Activated naive CD8-positive, alpha-beta T cell treated with anti-CD3 and anti-CD28 coated beads, Interleukin-2, amount 50 U/mL, for 16 hours (primary cell): ENCODE results near the gene TRIM13.
A peak's percentile ranks its signal among the peaks of the same experiment; 100 is the strongest.

Experiments
- DNase-seq: peaks from one replicate; pipeline ENCODE4 v3.0.0-alpha.2; 2020; ENCODE audit warnings: low read depth, low spot score

The TRIM13 gene

DNA sequence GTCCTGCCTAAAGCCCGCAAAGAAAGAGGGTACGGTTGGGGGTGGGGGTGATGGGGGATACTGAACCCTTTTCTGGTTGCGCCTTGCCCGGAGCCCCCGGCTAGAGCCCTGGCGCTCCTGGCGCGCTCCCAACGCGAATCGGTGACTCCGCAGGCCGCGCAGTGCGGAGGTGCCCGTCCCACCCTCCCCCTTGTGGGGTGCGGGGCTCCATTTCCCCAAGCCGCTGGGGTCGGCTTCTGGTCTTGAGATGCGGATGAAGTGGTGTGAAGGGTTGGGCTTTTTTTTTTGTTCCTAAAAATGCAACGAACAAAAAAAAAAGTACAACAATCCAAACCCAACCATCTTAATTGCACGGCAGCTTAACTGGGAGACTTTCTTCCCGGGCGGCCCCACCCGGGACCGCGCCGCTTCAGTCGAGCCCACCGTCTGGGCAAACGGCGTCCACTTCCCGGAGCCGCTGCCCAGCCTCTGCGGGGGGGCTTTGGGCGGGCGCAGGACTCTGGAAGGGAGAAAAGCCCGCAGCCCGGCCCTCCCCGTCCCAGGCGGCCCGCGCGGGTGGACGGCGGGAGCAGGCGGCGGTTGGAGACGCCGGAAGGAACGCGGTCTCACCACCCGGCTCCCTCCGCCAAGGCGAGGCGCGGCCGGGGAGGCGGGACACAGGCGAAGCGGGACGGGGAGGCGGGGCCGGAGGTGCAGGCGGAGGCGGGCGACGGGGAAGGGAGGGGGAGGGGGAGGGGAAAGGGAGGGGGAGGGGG is 504 bp upstream of the TRIM13 start:
- peak; percentile 66 for DNase-seq

DNA sequence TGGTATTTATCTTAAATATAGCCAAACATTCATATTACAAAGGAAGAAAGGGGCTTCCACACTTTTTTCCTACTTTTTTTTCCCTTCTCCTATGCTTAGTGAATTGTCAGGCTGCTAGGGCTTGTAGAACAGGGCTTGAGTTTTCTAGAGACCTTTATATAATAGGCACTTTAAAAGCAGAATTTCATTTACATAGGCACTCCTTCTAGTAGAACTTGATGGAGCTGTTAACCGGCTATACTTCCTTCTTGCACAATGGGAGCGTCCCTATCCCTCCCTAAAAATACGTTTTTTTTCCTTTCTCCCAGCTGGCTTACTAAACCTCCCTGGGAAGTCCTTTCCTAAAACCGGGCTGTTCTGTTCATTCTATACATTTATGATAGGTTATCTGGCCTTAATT is 1.1 kb downstream of the TRIM13 start:
- no peak for DNase-seq

DNA sequence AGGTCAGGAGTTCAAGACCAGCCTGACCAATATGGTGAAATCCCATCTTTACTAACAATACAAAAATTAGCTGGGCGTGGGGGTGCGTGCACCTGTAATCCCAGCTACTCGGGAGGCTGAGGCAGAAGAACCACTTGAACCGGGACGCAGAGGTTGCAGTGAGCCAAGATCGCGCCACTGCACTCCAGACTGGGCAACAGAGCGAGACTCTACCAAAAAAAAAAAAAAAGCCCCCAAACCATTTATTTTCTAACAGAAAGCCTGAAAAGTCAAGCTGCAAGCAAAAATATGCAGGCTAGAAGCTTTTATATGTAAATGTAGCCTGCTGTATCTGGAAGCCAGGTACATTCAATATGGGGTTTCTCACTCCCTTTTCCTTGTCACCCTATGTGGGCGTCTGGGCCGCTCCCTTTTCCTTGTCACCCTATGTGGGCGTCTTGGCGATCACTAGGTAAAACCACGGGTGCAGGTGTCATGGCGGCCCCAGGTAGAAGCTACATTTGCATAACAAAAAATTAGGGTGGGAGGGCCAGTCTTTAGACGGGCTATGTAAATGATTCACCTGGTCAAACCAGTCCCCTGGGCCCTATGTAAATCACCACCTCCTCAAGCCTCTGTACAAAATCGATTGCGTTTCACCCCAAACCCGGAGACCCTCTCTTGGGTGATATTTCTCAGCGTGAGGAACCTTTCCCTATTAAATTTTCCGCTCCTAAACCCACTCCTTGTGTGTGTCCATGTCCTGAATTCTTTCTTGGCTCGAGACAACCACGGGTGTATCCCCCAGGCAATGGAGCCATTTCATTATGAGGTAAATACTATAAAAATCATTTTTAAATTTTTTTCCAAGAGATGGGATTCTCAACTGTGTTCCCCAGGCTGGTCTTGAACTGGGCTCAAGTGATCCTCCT is 2.1 kb downstream of the TRIM13 start:
- DNase-seq = no peak

DNA sequence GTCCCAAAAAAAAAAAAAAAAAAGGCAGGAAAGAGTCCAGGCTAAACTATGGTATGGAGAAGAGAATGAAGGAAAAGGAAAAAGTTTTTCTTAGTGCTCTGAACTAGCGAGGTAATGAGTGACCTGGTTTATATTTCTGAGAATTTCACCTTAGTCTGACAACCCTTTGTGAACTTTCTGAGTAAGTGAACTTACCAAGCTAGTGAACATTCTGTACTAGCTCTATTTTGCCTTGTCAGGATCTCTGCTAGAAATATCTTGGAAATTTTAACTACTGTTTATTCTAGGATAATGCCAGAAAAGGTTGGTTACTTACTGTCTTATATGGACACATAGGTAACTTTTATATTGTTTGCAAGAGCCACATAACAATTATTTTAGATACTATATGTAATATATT is 4.4 kb downstream of the TRIM13 start:
- no peak for DNase-seq

DNA sequence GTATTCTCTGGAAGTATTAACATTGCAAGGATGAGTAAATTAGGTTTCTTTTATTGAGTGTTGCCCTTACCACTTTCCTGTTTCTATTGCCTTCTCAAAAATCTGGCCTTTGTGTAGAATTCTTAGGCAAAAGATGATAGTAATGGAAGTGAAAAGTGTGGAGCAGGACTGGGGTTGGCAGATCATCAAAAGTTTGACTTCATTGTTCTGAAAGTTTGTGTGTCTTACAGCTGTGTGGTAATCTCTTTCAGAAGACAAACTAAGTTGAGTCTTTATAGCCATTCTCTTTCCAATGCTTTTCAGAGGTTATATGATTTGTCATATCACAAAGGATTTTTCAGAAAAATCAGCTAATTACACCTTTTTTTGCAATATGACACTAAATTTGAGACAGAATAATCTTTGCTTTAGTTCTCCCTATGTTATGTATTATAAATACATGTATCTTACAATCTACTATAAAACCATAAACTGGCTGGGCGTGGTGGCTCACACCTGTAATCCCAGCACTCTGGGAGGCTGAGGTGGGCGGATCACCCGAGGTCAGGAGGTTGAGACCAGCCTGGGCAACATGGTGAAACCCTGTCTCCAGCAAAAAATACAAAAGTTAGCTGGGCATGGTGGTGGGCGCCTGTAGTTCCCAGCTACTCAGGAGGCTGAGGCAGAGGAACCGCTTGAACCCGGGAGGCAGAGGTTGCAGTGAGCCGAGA is 9.7 kb downstream of the TRIM13 start:
- no peak for DNase-seq

DNA sequence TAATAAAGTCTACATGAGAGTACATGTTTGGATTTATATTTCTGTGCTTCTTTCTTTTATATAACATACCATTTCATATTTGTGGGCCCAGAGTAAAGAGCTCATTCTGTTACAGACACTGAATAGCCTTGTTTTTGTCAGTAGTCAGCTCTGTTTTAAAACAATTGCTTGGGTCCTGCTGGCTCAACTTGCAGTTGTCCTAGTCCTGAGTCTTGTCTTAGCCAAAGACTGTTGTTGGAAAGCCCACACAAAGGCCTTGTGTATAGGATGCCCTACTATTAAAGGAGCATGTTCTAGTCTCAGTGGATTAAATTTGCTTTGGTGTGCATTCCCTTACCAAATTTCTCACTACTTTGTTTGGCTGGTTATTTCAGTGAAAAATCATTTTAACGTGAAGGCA is 14.6 kb downstream of the TRIM13 start:
- DNase-seq = no peak

DNA sequence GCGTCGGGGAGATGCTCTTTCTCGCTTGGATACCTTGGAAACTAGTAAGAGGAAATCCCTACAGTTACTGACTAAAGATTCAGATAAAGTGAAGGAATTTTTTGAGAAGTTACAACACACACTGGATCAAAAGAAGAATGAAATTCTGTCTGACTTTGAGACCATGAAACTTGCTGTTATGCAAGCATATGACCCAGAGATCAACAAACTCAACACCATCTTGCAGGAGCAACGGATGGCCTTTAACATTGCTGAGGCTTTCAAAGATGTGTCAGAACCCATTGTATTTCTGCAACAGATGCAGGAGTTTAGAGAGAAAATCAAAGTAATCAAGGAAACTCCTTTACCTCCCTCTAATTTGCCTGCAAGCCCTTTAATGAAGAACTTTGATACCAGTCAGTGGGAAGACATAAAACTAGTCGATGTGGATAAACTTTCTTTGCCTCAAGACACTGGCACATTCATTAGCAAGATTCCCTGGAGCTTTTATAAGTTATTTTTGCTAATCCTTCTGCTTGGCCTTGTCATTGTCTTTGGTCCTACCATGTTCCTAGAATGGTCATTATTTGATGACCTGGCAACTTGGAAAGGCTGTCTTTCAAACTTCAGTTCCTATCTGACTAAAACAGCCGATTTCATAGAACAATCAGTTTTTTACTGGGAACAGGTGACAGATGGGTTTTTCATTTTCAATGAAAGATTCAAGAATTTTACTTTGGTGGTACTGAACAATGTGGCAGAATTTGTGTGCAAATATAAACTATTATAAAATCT is 15.7 kb downstream of the TRIM13 start:
- DNase-seq = no peak

DNA sequence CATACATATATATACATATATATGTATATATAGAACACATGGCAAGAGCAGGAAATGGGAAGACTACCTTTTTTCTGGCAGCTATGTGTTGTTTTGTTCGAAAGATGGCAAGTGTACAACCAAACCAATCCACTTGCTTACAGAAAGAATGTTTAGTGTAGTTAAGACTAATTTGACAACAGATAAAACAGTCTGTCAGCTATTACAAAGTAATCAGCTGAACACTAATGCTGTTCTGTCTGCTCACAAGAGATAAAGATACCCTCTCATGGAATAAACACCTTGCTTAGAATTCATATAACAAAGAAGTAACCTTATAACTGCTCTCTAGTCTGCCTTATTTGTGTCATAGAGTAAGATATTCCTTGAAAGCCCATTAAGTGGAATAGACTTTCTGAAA is 17.5 kb downstream of the TRIM13 start:
- no peak for DNase-seq

DNA sequence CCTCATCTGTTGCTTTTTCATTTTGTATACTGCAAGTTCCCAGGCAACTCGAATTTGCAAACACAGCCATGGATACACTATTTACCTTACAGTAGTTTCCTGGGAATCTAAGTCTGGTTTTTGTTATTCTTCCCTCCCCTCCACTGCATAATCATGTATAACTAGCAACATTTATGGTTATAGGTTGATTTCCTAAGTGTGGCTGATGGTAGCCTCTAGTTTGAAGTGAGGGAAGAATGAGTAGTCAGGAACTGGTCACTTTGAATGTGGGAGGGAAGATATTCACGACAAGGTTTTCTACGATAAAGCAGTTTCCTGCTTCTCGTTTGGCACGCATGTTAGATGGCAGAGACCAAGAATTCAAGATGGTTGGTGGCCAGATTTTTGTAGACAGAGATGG is 18.4 kb downstream of the TRIM13 start, which contains the start of gene KCNRG:
Gene KCNRG (plus strand): TSS at position 187 of the 400 bp plus-strand sequence. CDS start 50 bp downstream, at position 237.
- no peak for DNase-seq

DNA sequence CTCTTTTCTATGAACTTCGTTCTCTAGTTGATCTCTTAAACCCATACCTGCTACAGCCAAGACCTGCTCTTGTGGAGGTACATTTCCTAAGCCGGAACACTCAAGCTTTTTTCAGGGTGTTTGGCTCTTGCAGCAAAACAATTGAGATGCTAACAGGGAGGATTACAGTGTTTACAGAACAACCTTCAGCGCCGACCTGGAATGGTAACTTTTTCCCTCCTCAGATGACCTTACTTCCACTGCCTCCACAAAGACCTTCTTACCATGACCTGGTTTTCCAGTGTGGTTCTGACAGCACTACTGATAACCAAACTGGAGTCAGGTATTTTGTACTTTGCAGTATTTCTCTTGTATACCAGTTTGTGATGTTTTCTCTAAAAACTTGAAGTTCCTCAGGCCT is 18.9 kb downstream of the TRIM13 start:
- no peak for DNase-seq

DNA sequence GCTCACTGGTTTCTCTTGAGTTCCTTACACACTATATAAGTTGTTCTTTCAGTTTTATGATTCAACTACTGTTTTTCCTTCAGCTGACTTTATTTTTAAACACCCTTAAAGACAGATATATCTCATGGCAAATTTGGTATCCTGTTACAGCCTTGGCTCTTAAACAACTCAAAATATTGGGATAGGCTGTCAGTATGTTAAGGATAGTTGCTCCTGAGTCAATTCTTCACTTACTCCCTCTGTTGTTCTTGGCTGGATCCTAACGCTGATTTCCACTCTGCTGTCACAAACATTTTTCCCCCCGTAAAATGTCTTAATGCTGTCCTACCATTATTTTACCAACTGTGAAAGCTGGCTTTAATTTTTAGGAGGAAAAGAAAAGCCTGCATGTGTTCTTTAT is 19.6 kb downstream of the TRIM13 start:
- no peak for DNase-seq

DNA sequence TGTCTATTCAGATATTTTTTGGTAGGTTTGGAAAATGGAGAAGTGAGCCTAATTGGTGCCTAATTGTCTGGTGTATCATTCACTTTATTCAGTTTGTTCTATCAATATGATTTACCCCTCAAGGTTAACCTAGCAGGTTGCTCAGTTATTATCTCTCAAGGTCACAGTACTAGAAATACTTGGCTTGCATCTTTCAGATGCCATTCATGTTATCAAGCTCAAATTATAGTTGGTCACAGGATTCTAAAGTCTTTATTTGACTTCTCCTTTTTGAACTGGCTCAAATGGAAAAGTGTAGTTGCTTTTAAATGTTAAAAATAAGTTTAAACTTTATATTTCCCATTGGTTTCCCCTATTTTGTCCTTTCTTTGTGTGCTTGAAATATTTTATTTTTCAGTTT is 21.0 kb downstream of the TRIM13 start:
- DNase-seq = no peak

DNA sequence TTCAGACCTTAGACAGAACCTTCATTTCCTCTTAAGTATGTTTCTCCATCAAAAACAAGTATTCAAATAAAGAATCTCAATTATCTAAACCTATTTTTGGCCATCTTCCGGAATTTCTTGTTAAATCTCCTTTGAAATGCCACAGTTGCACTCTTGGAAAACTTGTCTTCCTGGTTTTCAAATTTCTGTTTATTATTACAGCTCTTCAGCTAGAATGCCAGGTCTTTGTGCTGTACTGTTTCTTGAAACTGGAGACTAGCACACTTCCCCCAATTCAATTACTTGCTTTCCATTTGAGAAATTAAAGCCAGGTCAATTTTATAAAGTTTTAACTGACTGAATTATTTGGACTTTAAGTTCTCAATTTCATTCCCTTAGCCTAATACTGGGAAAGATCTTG is 28.6 kb downstream of the TRIM13 start:
- DNase-seq = no peak

DNA sequence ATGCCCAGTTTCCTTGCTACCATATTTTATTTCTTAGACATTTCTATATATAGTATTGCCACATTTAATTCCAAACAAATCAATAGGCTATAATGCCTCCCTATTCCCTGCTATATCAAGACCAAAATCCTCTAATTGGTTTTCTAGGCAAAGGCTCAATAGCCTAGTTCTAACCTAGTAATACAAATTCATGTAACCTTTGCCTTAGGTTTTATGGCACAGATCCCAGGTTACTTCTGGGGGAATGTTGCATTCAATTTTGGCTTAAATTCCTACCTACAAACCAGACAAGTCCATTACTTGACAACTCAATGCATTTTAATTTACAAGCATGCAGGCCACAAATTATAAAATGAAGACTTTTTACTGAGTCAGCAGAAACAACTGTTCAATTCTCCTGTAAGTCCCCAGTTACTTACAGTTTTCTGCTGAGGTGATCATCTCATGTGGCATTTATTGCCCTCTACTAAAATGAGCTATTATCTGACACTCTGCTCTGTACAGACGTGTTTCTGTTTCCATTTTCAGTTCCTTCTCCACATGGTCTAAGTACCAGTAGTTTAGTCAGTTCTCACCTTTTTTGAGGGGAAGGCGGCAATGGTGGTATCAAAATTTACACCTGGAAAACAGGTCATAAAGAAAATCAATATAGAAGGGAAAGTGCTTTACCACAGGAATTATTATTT is 30.1 kb downstream of the TRIM13 start:
- DNase-seq = no peak

DNA sequence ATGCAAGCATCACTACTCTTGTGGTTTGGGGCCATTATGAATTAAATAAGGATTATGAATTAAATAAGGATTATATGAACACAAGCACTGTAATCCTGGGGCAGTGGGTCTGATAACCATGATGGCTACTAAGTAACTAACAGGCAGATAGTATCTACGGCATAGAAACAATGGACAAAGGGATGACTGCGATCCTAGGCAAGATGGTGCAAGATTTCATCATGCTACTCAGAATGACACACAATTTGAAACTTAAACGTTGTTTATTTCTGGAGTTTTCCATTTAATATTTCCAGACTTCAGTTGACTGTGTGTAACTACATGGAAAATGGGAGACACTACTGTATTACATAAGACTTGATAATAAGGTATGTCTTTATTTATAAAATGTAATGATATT is 33.5 kb downstream of the TRIM13 start:
- DNase-seq = no peak

DNA sequence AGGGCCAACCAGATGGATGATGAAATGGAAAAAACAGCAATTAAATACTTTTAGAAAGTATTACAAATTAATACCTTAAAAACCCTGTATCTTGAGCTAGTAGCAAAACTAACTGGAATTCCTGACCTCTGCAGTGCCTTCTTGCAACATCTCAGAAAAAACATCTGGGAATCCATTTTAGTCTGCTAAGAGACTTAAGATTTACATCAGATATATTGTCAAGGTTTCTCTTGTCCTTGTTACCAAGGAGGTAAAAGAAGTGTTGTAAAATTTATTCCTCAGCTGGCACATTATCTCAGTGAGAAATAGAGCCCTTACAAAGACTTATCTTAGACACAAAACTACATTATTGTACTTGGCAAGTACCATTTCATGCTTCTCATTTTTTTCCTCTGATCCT is 36.9 kb downstream of the TRIM13 start:
- DNase-seq = no peak

DNA sequence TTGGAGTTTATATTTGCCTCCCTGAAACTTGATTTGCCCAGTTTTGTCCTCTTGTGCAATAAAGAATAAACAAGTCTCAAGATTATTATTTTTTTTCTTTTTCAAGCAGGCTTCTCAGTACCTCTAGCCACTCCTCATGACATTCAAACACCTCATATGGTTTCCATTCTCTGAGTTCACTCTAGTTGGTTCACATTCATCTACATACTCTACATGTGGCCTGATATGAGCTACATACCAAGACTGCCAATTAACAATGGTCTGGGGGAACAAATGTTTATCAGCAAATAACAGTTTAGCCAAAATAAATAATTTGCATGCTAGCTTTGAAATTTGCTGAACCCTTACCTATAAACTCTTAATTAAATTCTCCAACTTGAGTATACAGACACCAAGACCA is 40.9 kb downstream of the TRIM13 start:
- no peak for DNase-seq

DNA sequence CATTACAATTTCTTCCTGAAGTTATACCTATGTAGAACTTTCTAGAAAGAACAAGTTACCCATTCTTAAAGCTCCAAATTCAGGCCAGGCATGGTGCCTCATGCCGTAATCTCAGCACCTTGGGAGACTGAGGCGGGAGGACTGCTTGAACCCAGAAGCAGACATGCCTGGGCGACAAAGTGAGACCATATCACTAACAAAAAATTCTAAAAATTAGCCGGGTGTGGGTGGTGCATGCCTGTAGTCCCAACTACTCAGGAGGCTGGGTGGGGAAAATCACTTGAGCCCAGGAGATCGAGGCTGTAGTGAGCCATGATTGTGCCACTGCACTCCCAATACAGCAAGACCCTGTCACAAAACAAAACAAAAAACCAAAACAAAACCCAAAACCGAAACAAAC is 41.4 kb downstream of the TRIM13 start:
- DNase-seq = no peak

DNA sequence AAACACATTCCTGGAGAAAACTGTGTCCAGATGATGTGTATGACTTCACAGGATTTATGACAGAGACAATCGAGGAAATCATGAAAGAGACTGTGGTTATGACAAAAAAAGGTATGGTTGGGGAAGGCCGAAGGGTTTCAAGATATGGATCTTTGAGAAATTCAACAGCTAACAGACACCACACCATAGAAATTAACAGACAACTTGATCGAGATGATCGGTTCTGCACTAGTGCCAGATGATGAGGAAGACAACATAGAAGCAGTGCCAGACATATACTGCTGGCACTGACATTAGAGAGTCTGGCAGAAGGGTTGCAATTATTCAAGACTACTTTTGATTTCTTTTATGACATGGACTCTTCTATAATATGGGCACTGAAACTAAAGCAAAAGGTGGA is 55.6 kb downstream of the TRIM13 start:
- no peak for DNase-seq

DNA sequence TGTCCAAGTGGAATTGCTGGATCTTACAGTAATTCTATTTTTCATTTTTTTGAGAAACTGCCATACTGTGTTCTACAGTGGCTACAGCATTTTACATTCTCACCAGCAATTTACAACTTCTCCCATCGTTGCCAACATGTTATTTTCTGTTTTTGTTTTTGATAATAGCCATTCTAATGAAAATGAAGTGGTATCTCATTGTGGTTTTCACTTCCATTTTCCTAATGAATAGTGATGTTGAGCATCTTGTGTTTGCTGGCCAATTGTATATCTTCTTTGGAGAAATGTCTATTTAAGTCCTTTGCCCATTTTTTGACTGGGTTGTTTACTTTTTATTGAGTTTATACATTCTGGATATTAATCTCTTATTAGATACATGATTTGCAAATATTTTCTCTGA is 57.0 kb downstream of the TRIM13 start:
- no peak for DNase-seq

DNA sequence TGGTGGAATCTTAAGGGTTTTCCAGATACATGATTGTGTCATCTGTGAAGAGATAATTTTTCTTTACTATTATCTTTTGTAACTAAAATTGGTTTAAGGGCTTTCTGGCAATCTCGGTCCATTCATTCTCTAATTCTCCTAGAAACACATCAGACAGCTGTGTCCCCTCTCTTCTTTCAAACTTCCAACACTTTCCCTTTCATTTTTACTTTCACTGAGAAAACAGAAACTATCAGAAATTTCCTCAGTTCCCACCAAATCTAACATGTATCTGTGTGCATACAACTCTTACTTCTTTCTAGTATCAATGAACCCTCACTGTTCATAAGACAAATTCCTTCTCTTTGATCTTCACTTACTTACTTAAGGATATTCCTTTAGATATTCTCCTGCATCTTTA is 58.6 kb downstream of the TRIM13 start:
- no peak for DNase-seq
